Effector memory CD4-positive, alpha-beta T cell (primary cell): ENCODE data around the gene ZBTB12.
"Not testable (repeated sequence)": the region's sequence is repeated elsewhere in the genome, so short reads cannot be mapped to it uniquely, and the experiment has no call there.

Experiments used
- DNase-seq, 3 donors: peaks; one replicate each; pipeline ENCODE4 v3.0.0-alpha.2; 2020
- H3K27ac ChIP-seq: 2 replicates; pipeline ENCODE4 v1.7.0; 2013; ENCODE audit warnings: mild to moderate bottlenecking, low read length, moderate library complexity; ENCODE audit not compliant: insufficient read depth, poor library complexity, severe bottlenecking
- H3K27me3 ChIP-seq: replicated peaks from 2 replicates; pipeline ENCODE4 v1.7.0; 2013; ENCODE audit warnings: mild to moderate bottlenecking, low read length; ENCODE audit not compliant: insufficient read depth, control insufficient read depth, poor library complexity, severe bottlenecking
- H3K36me3 ChIP-seq: 2 replicates; pipeline ENCODE4 v1.7.0; 2013; ENCODE audit warnings: mild to moderate bottlenecking, low read length, moderate library complexity; ENCODE audit not compliant: control insufficient read depth, insufficient read depth
- H3K4me1 ChIP-seq: 2 replicates; pipeline ENCODE4 v1.7.0; 2013; ENCODE audit warnings: low read length, mild to moderate bottlenecking; ENCODE audit not compliant: control insufficient read depth, insufficient read depth, poor library complexity, severe bottlenecking
- H3K4me3 ChIP-seq: 2 replicates; pipeline ENCODE4 v1.7.0; 2013; ENCODE audit warnings: low read length, low read depth, mild to moderate bottlenecking; ENCODE audit not compliant: insufficient read depth, poor library complexity, severe bottlenecking
- H3K9me3 ChIP-seq: 2 replicates; pipeline ENCODE4 v1.7.0; 2013; ENCODE audit warnings: mild to moderate bottlenecking, low read length, moderate library complexity; ENCODE audit not compliant: control insufficient read depth

ZBTB12 gene

GRCh38 chr6:31858707-31859106 is 43.2 kb downstream of the ZBTB12 start:
- H3K27me3 ChIP-seq: no peaks in the 10 kb centered on the region

DNA sequence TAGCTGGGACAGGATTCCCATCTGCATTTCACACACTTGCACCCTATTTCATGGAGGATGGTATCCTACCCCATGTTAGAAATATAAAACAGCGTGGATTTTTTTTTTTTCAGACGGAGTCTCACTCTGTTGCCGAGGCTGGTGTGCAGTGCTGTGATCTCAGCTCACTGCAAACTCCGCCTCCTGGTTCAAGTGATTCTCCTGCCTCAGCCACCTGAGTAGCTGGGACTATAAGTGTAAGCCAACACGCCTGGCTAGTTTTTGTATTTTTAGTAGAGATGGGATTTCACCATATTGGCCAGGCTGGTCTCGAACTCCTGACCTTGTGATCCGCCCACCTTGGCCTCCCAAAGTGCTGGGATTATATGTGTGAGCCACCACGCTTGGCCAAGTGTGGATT is 44.1 kb downstream of the ZBTB12 start:
- peaks cover 17% of the 10 kb centered on the region for H3K36me3 ChIP-seq
- not testable (repeated sequence) for H3K4me1 ChIP-seq, H3K9me3 ChIP-seq, H3K4me3 ChIP-seq, H3K27me3 ChIP-seq, H3K27ac ChIP-seq, DNase-seq

More at GRCh38 chr6:31858707-31859106, 43.2 kb downstream of the ZBTB12 start:
- no peaks in the 10 kb centered on the region for H3K9me3 ChIP-seq
- peaks cover 17% of the 10 kb centered on the region for H3K36me3 ChIP-seq
- no peak for DNase-seq
- H3K4me3 ChIP-seq: no peak overlapping the region
- H3K27ac ChIP-seq: no peak overlapping the region
- H3K4me1 ChIP-seq: peaks cover 10% of the 10 kb centered on the region

DNA sequence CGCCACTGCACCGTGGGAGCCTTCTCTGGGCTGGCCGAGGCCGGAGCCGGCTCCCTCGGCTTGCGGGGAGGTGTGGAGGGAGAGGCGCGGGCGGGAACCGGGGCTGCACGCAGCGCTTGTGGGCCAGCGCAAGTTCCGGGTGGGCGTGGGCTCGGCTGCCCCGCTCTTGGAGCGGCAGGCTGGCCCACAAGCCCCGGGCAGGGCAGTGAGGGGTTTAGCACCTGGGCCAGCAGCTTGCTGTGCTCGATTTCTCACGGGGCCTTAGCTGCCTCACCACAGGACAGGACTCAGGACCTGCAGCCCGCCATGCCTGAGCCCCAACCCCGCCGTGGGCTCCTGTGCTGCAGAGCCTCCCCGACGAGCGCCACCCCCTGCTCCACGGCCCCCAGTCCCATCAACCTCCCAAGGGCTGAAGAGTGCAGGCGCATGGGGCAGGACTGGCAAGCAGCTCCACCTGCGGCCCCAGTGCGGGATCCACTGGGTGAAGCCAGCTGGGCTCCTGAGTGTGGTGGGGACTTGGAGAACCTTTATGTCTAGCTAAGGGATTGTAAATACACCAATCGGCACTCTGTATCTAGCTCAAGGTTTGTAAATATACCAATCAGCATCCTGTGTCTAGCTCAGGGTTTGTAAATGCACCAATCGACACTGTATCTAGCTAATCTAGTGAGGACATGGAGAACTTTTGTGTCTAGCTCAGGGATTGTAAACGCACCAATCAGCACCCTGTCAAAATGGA is 49.7 kb downstream of the ZBTB12 start:
- not testable (repeated sequence) for H3K27me3 ChIP-seq, H3K4me1 ChIP-seq, H3K36me3 ChIP-seq, H3K27ac ChIP-seq, H3K9me3 ChIP-seq, H3K4me3 ChIP-seq, DNase-seq

- no peak for DNase-seq
- Histone ChIP-seq H3K36me3 (no peaks in the 10 kb centered on the region), H3K4me3 (no peak overlapping the region), H3K9me3 (no peaks in the 10 kb centered on the region), H3K4me1 (no peaks in the 10 kb centered on the region), H3K27ac (no peak overlapping the region), H3K27me3 (no peaks in the 10 kb centered on the region)
These were observed 50.4 kb downstream of the ZBTB12 start for GRCh38 chr6:31851485-31851832.

GRCh38 chr6:31850765-31851484 is 51.0 kb downstream of the ZBTB12 start:
- no peaks in the 10 kb centered on the region for H3K9me3 ChIP-seq

More at GRCh38 chr6:31850765-31851484, 51.0 kb downstream of the ZBTB12 start:
- no peak for DNase-seq
- no peaks in the 10 kb centered on the region for H3K36me3 ChIP-seq
- H3K27me3 ChIP-seq: no peaks in the 10 kb centered on the region
- H3K4me1 ChIP-seq: no peaks in the 10 kb centered on the region
- H3K4me3 ChIP-seq: no peak overlapping the region
- no peak overlapping the region for H3K27ac ChIP-seq
